SKM-1 treated with dmso at 0.1 percent for 144 hours (cell line): ENCODE results near the gene SCN8A.
"Not testable (repeated sequence)": the region's sequence is repeated elsewhere in the genome, so short reads cannot be mapped to it uniquely, and the experiment has no call there.

ENCODE experiments used
- DNase-seq: peaks from one replicate; lab custom pipeline; 2025; ENCODE audit not compliant: unreplicated experiment; lab: John Stamatoyannopoulos, UW

Gene SCN8A

GRCh38 chr12:51591016-51591901 lies at the start of gene SCN8A:
Gene SCN8A, plus strand, starts transcription at chr12:51591233. Its CDS starts 71,585 bp downstream, at chr12:51662818.
- no peak for DNase-seq

GRCh38 chr12:51546097-51546496 lies 44.9 kb upstream of the SCN8A start:
- DNase-seq, result no peak

GRCh38 chr12:51547606-51548005 lies 43.4 kb upstream of the SCN8A start:
- DNase-seq, result no peak

- no peak for DNase-seq
Measured at GRCh38 chr12:51548241-51548640, 42.8 kb upstream of the SCN8A start.

GRCh38 chr12:51549637-51550036 lies 41.4 kb upstream of the SCN8A start:
- no peak for DNase-seq

GRCh38 chr12:51568271-51569032 lies 22.6 kb upstream of the SCN8A start:
- DNase-seq, result not testable (repeated sequence)

GRCh38 chr12:51579321-51579850 lies 11.6 kb upstream of the SCN8A start:
- no peak for DNase-seq

- DNase-seq, result no peak
Measured at GRCh38 chr12:51589060-51589459, 2.0 kb upstream of the SCN8A start.

GRCh38 chr12:51589557-51590176 lies 1.4 kb upstream of the SCN8A start:
- no peak for DNase-seq

GRCh38 chr12:51590347-51591015 lies 552 bp upstream of the SCN8A start:
- peak; percentile 41 for DNase-seq

GRCh38 chr12:51592034-51592705 lies 1.1 kb downstream of the SCN8A start:
- DNase-seq, result no peak

- no peak for DNase-seq
Measured at GRCh38 chr12:51593021-51593420, 2.0 kb downstream of the SCN8A start.

GRCh38 chr12:51593539-51593938 lies 2.5 kb downstream of the SCN8A start:
- no peak for DNase-seq

GRCh38 chr12:51598156-51598555 lies 7.1 kb downstream of the SCN8A start:
- no peak for DNase-seq

- DNase-seq, result no peak
Measured at GRCh38 chr12:51600721-51601120, 9.7 kb downstream of the SCN8A start.

GRCh38 chr12:51601241-51601640 lies 10.2 kb downstream of the SCN8A start:
- DNase-seq, result no peak

- DNase-seq, result not testable (repeated sequence)
Measured at GRCh38 chr12:51605896-51606295, 14.9 kb downstream of the SCN8A start.

- DNase-seq, result not testable (repeated sequence)
Measured at GRCh38 chr12:51607197-51607596, 16.2 kb downstream of the SCN8A start.

GRCh38 chr12:51620448-51620847 lies 29.4 kb downstream of the SCN8A start:
- no peak for DNase-seq
